Activated CD8-positive, alpha-beta memory T cell treated with anti-CD3 and anti-CD28 coated beads for 1 hour (primary cell): Measurements from ENCODE around the gene CXorf49B.

ENCODE experiments used
- DNase-seq, 2 donors: peaks; one replicate each; pipeline ENCODE4 v3.0.0-alpha.2; 2020; ENCODE audit warnings: low read depth in 1 of 2; ENCODE audit errors: extremely low read depth in 1 of 2

Gene CXorf49B

GRCh38 chrX:71815121-71815905, 52.2 kb downstream of the CXorf49B start:
- no peak for DNase-seq

- no peak for DNase-seq
These were observed 52.7 kb downstream of the CXorf49B start for GRCh38 chrX:71815906-71816156.
